HAP-1 (cell line): ENCODE data around the gene CNPY1.
A peak's percentile ranks its signal among the peaks of the same experiment; 100 is the strongest.

ENCODE experiments used
- DNase-seq, 2 experiments: peaks; one replicate each; pipeline ENCODE4 v3.0.0-alpha.2; 2016 to 2020; ENCODE audit warnings: low spot score in 2 of 2
- H3K27me3 ChIP-seq: fragments of 250-450 bp; sonication (Bioruptor Pico); 2 replicates; pipeline ENCODE4 v1.5.1; 2020; ENCODE audit warnings: low read depth, mild to moderate bottlenecking, moderate library complexity
- H3K36me3 ChIP-seq: fragments of 250-450 bp; sonication (Bioruptor Pico); replicated peaks from 2 replicates; pipeline ENCODE4 v1.5.1; 2020; ENCODE audit warnings: mild to moderate bottlenecking
- H3K4me1 ChIP-seq: fragments of 250-450 bp; sonication (Bioruptor Pico); 2 replicates; pipeline ENCODE4 v1.5.1; 2020; ENCODE audit warnings: mild to moderate bottlenecking
- H3K4me3 ChIP-seq: fragments of 250-450 bp; sonication (Bioruptor Pico); 2 replicates; pipeline ENCODE4 v1.5.1; 2020; ENCODE audit warnings: mild to moderate bottlenecking, moderate library complexity
- H3K9me3 ChIP-seq: fragments of 250-450 bp; sonication (Bioruptor Pico); 2 replicates; pipeline ENCODE4 v1.5.1; 2020; ENCODE audit warnings: mild to moderate bottlenecking, moderate library complexity
- in situ Hi-C: fragments of 300-500 bp; cut with MboI; formaldehyde crosslinking; loops from 3 replicates; pipeline ENCODE4 v1.14.3; 2020; ENCODE audit warnings: low sequenced_read_pairs, inconsistent platforms, mixed read lengths

CNPY1 gene

DNA sequence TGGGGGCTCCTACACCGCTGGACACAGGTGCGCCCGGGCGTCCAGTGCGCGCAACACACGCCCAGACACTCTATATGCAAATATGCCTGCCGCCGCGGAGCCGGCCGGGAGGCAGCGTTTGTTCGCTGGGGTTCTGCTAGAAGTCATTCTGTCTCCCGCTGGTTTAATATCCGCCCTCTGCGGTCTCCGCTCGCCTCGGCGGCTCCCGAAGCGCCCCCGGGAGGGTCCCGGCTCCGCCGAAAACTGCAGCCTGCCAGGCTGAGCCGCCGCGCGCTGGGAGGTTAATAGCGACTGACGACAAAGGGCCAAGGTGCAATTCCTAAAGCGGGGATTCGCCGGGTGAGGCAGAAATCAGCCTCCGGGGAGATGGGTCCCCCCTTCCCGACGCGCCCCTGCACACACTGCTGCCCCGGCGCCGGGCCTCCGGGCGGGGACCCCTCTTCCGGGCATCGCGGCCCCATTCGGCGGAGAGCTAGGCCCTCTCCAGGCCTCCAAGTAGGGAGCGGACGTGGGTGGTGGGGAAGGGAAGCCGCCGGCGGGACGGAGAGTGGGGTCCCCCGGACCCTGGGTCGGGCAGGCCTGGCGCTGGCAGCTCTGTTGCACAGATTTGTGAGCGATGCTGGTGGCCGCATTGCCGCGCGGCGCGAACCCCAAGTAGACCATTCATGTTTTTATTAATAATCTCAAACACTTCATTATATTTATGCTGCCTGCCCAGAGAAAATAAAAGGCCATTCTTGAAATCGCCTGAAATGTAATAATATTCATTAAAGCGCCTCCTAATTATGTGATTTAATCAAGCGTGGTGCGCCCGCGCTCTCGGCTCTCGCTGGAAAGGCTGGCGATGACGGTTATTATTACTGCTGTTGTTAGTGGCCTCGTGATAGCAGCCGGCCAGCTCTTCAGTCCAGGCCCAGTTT lies 79.3 kb downstream of the CNPY1 start:
- H3K4me1 ChIP-seq, result peaks cover 15% of the 10 kb centered on the region
- no peak overlapping the region for H3K4me3 ChIP-seq
- H3K36me3 ChIP-seq, result peaks cover 22% of the 10 kb centered on the region
- H3K9me3 ChIP-seq, result no peaks in the 10 kb centered on the region
- in situ Hi-C loops, result no loop called here
- no peaks in the 10 kb centered on the region for H3K27me3 ChIP-seq
- no peak for DNase-seq

DNA sequence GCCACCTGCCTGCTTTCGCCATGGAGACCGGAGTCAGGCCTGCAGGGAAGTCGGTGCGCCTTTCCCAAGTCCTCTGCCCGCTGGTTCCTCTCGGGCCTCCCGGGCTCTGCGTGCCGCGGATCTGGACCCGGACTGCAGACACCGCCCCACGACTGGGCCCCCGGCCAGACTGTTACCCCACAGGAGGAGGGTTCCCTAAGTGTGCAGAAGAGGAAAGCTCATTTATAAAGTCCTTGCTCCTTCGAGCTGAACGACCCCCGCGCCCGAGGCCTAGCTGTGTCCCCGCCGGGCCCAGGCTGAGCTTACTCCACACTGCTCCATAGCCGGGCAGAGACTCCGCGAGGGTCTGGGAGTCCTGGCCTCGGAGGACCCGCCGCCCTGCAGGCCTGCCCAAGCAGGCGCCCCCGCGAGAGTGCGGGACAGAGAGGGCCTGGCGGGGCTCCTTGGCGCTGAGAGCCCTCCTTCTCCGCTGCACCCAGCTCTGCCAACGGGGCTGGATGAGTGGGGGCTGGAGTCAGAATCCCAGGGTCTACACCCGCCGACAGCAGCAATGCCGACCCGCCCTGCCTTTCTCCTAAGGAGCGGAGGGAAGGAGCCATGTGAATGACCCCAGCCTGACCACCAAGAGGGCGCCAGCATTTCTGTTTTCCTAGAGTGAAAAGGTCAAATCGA lies 80.1 kb downstream of the CNPY1 start:
- in situ Hi-C loops, result no loop called here
- Histone ChIP-seq H3K4me3 (no peak overlapping the region), H3K27me3 (no peaks in the 10 kb centered on the region)

DNA sequence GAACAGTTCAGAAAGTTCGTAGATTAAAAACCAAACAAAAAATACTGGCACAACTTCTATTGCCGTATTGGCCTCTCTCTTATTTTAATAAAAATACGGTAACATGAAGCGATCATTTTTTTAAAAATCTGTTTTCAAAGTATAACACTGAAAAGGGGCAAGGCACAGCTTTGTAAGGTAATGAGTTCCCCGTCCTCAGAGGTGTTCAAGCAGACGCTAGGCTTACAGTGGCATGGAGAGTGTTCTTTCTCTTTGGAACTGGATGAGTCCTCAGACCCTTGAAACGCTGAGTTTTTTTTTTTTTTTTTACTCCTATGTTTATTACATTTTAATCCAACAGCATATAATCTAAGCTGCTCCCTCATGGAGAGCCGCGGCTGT lies 80.6 kb downstream of the CNPY1 start:
- H3K36me3 ChIP-seq, result peaks cover 22% of the 10 kb centered on the region
- H3K4me1 ChIP-seq, result 0 out of 2 replicates have a peak, but pooled peaks cover 5% of the 10 kb centered on the region
- in situ Hi-C loops, result no loop called here
- DNase-seq, result no peak
- no peaks in the 10 kb centered on the region for H3K9me3 ChIP-seq
- H3K4me3 ChIP-seq, result no peak overlapping the region
- no peaks in the 10 kb centered on the region for H3K27me3 ChIP-seq

More for the DNA sequence above, 80.1 kb downstream of the CNPY1 start:
- H3K36me3 ChIP-seq, result peaks cover 22% of the 10 kb centered on the region
- H3K4me1 ChIP-seq, result peaks cover 7% of the 10 kb centered on the region
- H3K9me3 ChIP-seq, result no peaks in the 10 kb centered on the region
- no peak for DNase-seq

DNA sequence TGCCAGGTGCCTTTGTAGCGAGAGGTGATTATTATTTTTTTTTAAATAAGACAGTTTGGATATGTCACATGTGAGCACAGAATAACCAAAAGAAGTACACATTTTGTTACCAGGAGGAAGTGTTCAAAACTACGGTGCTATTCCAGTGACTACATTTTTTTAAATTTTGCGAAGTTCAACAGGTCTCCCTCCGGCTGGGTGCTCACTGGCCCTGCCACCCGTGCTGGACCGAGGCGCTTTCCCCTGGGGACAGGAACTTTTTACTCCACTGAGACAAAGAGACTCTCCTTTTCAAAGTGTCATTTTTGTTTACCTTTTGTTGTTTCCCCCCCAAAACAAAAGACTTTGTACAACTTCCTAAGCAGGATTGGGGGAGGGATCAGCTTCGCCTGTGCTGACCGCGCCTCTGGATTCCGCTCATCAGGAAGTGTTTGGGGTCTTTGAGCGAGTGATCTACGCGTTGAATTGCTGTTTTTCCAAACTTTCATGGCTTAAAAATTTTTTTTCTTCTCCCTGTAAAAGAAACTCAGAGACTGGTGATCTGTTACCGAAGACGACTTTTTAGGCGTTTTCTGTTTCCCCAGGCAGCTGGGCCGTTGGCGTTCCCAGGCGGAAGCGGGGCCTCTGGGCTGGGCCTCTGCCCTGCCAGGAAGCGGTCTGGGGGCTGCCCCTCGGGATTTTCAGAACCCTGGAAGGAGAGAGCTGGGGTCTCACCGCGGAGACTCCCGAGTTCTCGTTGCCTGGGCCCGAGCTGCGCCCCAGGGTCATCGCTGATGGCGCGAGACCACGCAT lies 81.2 kb downstream of the CNPY1 start:
- peak in 1 of 2 experiments; percentile 12 for DNase-seq
- Histone ChIP-seq H3K36me3 (peaks cover 22% of the 10 kb centered on the region), H3K4me3 (no peak overlapping the region), H3K27me3 (no peaks in the 10 kb centered on the region), H3K9me3 (no peaks in the 10 kb centered on the region), H3K4me1 (0 out of 2 replicates have a peak, but pooled peaks cover 5% of the 10 kb centered on the region)
- in situ Hi-C loops, result no loop called here

DNA sequence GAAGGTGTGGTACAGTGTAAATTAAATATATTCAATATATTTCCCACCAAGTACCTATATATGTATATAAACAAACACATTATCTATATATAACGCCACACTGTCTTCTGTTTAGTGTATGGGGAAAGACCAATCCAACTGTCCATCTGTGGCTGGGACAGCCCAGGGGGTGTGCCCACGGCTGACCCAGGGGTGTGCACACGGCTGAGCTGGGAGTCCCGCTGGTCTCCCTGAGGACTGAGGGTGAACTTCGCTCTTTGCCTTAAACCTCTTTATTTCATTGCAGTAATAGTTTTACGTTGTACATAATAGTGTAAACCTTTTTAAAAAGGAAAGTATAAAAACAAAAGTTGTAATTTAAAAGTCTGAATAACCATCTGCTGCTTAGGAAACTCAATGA lies 82.2 kb downstream of the CNPY1 start:
- H3K9me3 ChIP-seq, result no peaks in the 10 kb centered on the region
- DNase-seq, result no peak
- H3K27me3 ChIP-seq, result no peaks in the 10 kb centered on the region
- in situ Hi-C loops, result no loop called here
- peaks cover 22% of the 10 kb centered on the region for H3K36me3 ChIP-seq
- no peak overlapping the region for H3K4me3 ChIP-seq
- 0 out of 2 replicates have a peak, but pooled peaks cover 5% of the 10 kb centered on the region for H3K4me1 ChIP-seq

DNA sequence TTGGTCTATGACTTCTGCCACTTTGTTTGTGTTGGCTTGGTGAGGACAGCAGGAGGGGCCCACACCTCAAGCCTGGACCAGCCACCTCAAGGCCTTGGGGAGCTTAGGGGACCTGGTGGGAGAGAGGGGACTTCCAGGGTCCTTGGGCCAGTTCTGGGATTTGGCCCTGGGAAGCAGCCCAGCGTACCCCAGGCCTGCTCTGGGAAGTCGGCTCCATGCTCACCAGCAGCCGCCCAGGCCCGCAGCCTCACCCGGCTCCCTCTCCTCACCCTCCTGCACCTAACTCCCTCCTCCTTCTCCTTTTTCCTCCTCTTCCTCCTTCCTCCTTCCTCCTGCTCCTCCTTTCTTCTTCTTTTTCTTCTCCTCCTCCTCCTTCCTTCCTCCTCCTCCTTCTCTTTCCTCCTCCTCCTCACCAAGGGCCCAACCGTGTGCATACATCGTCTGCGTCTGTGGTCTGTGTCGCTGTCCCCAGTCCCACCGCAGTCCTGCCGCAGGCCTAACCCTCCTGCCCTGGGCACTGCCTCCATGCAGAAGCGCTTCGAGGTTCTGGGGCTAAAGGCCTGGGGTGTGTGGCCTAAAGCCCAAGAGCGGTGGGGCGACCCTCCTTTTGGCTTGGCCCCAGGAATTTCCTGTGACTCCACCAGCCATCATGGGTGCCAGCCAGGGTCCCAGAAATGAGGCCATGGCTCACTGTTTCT lies 83.1 kb downstream of the CNPY1 start:
- in situ Hi-C loops, result no loop called here
- Histone ChIP-seq H3K9me3 (no peaks in the 10 kb centered on the region), H3K4me3 (no peak overlapping the region), H3K4me1 (0 out of 2 replicates have a peak, but pooled peaks cover 5% of the 10 kb centered on the region), H3K27me3 (no peaks in the 10 kb centered on the region), H3K36me3 (peaks cover 22% of the 10 kb centered on the region)
- DNase-seq, result no peak

DNA sequence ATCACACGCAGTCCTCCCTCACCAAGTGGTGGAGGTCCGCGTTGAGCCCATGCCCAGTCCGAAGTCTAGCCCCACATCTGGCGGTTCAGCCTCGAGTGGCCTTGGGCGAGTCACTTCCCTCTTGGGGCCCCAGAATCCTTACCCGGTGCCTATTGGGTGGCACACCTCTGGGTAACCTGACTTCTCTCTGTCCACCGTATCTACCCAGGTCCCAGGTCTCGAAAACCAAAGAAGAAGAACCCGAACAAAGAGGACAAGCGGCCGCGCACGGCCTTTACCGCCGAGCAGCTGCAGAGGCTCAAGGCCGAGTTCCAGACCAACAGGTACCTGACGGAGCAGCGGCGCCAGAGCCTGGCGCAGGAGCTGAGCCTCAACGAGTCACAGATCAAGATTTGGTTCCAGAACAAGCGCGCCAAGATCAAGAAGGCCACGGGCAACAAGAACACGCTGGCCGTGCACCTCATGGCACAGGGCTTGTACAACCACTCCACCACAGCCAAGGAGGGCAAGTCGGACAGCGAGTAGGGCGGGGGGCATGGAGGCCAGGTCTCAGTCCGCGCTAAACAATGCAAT lies 84.1 kb downstream of the CNPY1 start:
- Histone ChIP-seq H3K9me3 (no peaks in the 10 kb centered on the region), H3K27me3 (no peaks in the 10 kb centered on the region), H3K4me3 (no peak overlapping the region), H3K4me1 (0 out of 2 replicates have a peak, but pooled peaks cover 5% of the 10 kb centered on the region), H3K36me3 (peaks cover 22% of the 10 kb centered on the region)
- DNase-seq, result no peak
- in situ Hi-C loops, result no loop called here

DNA sequence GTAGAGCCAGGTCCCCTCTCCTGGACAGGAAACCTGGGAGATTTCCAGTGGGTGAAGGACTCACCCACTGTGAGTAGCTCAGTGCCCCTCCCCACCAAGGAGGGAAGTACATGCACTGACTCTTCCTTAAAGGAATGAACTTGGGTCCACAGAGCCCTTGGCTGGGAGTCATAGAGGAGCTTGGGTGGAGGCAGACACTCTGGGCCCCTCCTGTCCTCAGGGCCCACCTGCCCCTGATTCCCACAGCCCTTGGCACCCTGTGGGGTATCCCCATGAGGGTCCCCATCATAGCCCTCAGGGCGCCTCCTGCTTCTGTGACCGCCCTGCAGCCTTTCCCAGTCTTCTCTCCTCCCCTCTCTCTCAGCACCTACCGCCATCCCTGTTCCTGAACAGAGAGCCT lies 84.7 kb downstream of the CNPY1 start:
- DNase-seq, result no peak
- H3K9me3 ChIP-seq, result no peaks in the 10 kb centered on the region
- peaks cover 6% of the 10 kb centered on the region for H3K4me1 ChIP-seq
- H3K36me3 ChIP-seq, result peaks cover 21% of the 10 kb centered on the region
- in situ Hi-C loops, result no loop called here
- H3K27me3 ChIP-seq, result no peaks in the 10 kb centered on the region
- H3K4me3 ChIP-seq, result no peak overlapping the region

DNA sequence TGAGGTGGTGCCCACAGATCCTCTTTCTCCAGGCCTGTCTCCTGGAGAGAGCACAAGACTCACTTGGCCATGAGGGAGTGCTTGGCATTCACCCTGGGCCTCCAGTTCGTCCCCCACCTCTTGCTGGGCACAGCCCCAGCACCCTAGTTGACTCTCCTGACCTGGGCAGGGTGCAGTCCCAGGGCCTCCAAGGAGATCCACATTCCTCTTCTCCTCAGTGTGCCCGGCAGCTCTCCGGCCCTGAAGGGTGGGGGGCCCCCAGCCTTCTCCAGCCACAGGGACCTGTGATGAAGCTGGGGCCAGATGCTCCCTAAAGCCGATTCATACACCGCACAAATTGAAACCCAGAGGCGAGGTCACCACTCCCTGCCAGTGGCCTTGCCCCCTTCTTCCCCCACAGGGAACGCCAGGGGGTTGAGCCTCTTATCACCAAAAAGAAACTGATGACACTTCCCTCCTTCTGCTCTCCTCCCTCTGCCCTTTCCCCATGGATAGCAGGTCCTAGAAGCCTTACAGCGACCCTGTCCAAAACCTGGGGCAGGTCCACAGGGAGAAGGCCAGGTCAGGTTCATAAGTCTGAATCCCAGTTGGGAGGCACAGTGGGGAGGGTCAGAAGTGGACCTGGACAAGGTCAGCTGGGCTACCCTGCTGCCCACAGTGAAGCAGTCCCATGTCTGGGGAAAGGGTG lies 85.3 kb downstream of the CNPY1 start:
- DNase-seq, result no peak
- in situ Hi-C loops, result no loop called here
- Histone ChIP-seq H3K36me3 (peaks cover 16% of the 10 kb centered on the region; the same call in 1 of the 2 replicates), H3K9me3 (no peaks in the 10 kb centered on the region), H3K4me3 (peak overlapping the region; percentile 59), H3K4me1 (peaks cover 9% of the 10 kb centered on the region), H3K27me3 (no peaks in the 10 kb centered on the region; the same call in 1 of the 2 replicates)

DNA sequence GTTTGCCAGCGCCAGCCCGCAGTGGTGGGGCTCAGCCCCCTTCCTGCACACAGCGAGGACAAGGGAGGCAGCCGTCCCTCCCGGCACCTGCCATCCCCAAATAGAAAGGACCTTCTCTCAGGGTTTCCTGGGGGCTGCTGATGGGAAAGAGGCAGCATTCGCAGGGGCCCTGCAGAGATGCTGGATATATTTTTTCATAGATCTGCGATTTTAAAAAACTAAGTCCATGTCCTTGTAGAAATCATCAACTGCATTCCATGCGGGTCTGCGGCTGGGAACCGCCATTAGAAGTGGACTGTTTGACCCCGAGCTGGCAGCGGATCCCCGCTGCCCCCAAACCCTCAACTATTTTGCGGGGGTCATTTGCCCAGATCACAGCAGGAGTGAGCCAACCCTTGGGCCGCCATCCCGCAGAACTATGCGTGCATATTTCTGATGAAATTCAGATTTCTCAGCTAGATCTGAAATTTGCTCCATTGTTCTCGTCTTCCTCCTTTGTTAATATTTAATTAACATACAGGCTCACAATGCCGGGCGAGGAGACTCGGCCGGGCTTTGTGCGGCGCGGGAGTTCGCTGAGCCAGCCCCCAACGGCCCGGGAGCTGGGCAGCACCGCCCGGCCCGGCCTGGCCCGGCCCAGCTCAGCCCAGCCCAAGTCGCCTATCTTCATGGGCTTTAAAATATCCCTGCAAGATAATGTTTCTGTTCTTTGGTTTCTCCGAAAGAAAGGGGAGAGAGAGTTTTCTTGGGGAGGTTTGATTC lies 86.5 kb downstream of the CNPY1 start:
- Histone ChIP-seq H3K4me1 (peaks cover 9% of the 10 kb centered on the region), H3K4me3 (peak overlapping the region; percentile 59), H3K9me3 (no peaks in the 10 kb centered on the region), H3K36me3 (peaks cover 11% of the 10 kb centered on the region; the same call in 1 of the 2 replicates), H3K27me3 (peaks cover 9% of the 10 kb centered on the region)
- in situ Hi-C loops, result no loop called here
- DNase-seq, result peak; percentile 37 to 54

DNA sequence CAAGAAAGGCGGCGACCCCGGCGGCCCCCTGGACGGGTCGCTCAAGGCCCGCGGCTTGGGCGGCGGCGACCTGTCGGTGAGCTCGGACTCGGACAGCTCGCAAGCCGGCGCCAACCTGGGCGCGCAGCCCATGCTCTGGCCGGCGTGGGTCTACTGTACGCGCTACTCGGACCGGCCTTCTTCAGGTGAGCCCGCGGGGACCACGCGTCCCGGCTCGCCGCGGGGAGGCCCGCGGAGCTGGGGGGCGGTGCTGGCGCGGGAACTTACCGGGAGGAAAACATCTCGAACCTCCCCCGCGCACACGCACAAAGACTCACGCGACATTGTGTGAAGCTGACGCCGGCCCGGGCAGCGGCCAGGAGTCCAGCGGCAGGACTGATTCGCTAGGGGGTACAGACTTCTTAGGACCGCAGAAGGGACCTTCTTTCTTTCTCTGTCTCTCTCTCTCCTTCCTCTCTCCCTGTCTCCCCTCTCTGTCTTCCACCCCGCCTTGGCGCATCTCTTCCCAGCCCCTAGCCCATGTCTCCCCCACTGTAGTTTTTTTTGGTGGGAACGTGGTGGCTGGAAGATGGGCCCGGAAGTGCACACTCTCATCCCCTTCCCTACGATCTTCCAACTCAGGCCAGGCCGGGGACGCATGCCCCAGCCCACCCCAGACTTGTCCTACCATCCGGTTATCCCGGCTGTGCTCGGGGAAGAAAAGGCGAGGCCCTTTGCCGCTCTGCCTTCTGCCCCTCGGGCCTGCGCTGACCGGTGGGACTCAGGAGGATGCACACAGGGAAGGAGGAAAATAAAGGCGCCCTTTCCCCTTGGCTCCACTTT lies 87.3 kb downstream of the CNPY1 start:
- Histone ChIP-seq H3K4me1 (peaks cover 9% of the 10 kb centered on the region), H3K9me3 (no peaks in the 10 kb centered on the region), H3K27me3 (peaks cover 17% of the 10 kb centered on the region), H3K4me3 (peak overlapping the region; percentile 59), H3K36me3 (peaks cover 11% of the 10 kb centered on the region; the same call in 1 of the 2 replicates)
- in situ Hi-C loops, result no loop called here
- peak; percentile 26 to 73 for DNase-seq
